AG08395 (cell line): ENCODE data around the gene LNX1.

Experiments
- DNase-seq: peaks from one replicate; pipeline ENCODE4 v3.0.0; 2012; ENCODE audit warnings: mixed read lengths, low spot score

LNX1 gene

GRCh38 chr4:53598901-53599300, 7.6 kb upstream of the LNX1 start:
- no peak for DNase-seq

GRCh38 chr4:53598483-53598882, 7.2 kb upstream of the LNX1 start:
- DNase-seq: no peak

GRCh38 chr4:53596901-53597300, 5.6 kb upstream of the LNX1 start:
- no peak for DNase-seq

GRCh38 chr4:53595834-53596233, 4.5 kb upstream of the LNX1 start:
- DNase-seq: no peak

GRCh38 chr4:53595204-53595603, 3.9 kb upstream of the LNX1 start:
- DNase-seq: no peak

- DNase-seq: no peak
Observed at GRCh38 chr4:53593765-53594164, 2.5 kb upstream of the LNX1 start.

GRCh38 chr4:53592686-53593501, 1.6 kb upstream of the LNX1 start:
- no peak for DNase-seq

GRCh38 chr4:53592122-53592521, 836 bp upstream of the LNX1 start:
- DNase-seq: no peak

GRCh38 chr4:53590187-53590586, 1.1 kb downstream of the LNX1 start:
- DNase-seq: no peak

GRCh38 chr4:53589511-53589910, 1.8 kb downstream of the LNX1 start:
- DNase-seq: peak; percentile 13

GRCh38 chr4:53587135-53587534, 4.2 kb downstream of the LNX1 start:
- DNase-seq: no peak

GRCh38 chr4:53586121-53586816, 5.0 kb downstream of the LNX1 start:
- peak; percentile 71 for DNase-seq

GRCh38 chr4:53584658-53585057, 6.6 kb downstream of the LNX1 start:
- DNase-seq: no peak

- peak; percentile 18 for DNase-seq
Observed at GRCh38 chr4:53583513-53583912, 7.8 kb downstream of the LNX1 start.

GRCh38 chr4:53582194-53582593, 9.1 kb downstream of the LNX1 start:
- peak; percentile 15 for DNase-seq

- DNase-seq: no peak
Observed at GRCh38 chr4:53580274-53580673, 11.0 kb downstream of the LNX1 start.

GRCh38 chr4:53579826-53580225, 11.5 kb downstream of the LNX1 start:
- no peak for DNase-seq

GRCh38 chr4:53576676-53577372, 14.5 kb downstream of the LNX1 start:
- DNase-seq: no peak

- DNase-seq: no peak
Observed at GRCh38 chr4:53576071-53576617, 15.1 kb downstream of the LNX1 start.

GRCh38 chr4:53575552-53575951, 15.7 kb downstream of the LNX1 start:
- no peak for DNase-seq

GRCh38 chr4:53574528-53574927, 16.8 kb downstream of the LNX1 start:
- DNase-seq: no peak

GRCh38 chr4:53573696-53574095, 17.6 kb downstream of the LNX1 start:
- no peak for DNase-seq

- DNase-seq: no peak
Observed at GRCh38 chr4:53572600-53572994, 18.7 kb downstream of the LNX1 start.
